Activated T-helper 2 cell treated with anti-CD3 and anti-CD28 coated beads, Interferon-gamma antibody, Interleukin-2, Interleukin-4, amounts not matched to agents 10 μg/mL and 5 μg/mL and 100 μg/mL, durations not matched to agents 14 hours and 24 hours and 36 hours (primary cell): ENCODE results near the gene DHX15. TPM values are rescaled to one million over a fixed set of nuclear protein-coding genes. Genes with fewer than 3 reads are reported as not detected.

Experiments
- DNase-seq: peaks from one replicate; pipeline ENCODE4 v3.0.0; 2021; ENCODE audit warnings: low spot score
- H3K27ac Mint-ChIP-seq: one replicate; pipeline ENCODE4 v1.8.0; 2021; ENCODE audit warnings: mixed read lengths
- H3K27me3 Mint-ChIP-seq: one replicate; pipeline ENCODE4 v1.8.0; 2021; ENCODE audit warnings: low read depth, mixed read lengths
- H3K36me3 Mint-ChIP-seq: one replicate; pipeline ENCODE4 v1.8.0; 2021; ENCODE audit warnings: low read depth, mixed read lengths
- H3K4me1 Mint-ChIP-seq: one replicate; pipeline ENCODE4 v1.8.0; 2021; ENCODE audit warnings: low read depth, mixed read lengths
- H3K4me3 Mint-ChIP-seq: one replicate; pipeline ENCODE4 v1.8.0; 2021; ENCODE audit warnings: low read depth, mild to moderate bottlenecking, moderate library complexity, mixed read lengths
- H3K9me3 Mint-ChIP-seq: one replicate; pipeline ENCODE4 v1.8.0; 2021; ENCODE audit warnings: mixed read lengths
- intact Hi-C: fragments of 100-400 bp; cut with micrococcal nuclease; formaldehyde crosslinking; loops from one replicate; pipeline ENCODE4 v1.15.1; 2023
- total RNA-seq: library from RNA; stranded (reverse); gene quantifications from 2 replicates; pipeline ENCODE4 v1.2.3, GENCODE V29; 2022

DHX15 gene
- total RNA-seq, 1 donor from 2014 or later, result 233 TPM

DNA sequence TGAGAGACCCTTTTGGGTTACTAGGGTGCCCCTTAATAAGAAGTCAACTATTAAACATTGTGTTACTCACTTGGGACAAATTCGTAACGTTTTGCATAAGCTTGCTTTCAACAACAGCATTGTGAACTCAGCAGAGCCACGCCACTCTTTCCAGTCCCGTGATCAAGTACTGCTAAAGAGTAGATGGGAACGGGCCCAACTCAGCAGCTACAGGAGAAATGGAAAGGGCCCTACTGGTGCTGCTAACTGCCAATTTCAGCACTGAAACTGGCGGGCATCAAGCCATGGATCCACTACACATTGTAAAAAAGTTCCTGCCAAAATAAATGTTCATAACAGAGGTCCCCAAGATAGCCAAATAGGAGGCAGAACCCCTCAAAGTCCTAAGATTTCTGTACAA is 19.0 kb upstream of the DHX15 start:
- no peak for DNase-seq
- peaks cover 4% of the 10 kb centered on the region for H3K4me1 Mint-ChIP-seq
- intact Hi-C loops, result no loop called here
- no peaks in the 10 kb centered on the region for H3K9me3 Mint-ChIP-seq
- no peak overlapping the region for H3K4me3 Mint-ChIP-seq
- no peaks in the 10 kb centered on the region for H3K36me3 Mint-ChIP-seq
- peaks cover 7% of the 10 kb centered on the region for H3K27me3 Mint-ChIP-seq
- H3K27ac Mint-ChIP-seq, result no peak overlapping the region

DNA sequence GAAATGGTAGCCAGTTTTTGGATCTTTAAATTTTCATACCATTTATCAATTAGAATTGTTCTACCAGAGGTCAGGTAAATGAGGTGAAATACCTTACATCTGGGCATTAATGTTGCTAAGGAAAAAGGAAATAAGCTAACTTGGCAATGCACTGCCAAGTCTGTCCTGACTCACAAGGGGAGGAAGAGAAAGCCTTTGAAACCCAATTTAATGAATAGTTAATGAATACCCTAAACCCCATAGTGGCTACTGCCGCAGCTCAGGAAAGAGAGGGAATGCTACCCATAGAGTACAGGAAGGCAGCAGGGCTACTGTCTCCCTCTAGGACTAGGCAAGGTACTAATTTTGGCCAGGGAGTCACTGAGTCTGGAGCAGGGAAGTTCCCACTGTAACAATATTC is 16.8 kb upstream of the DHX15 start:
- no peaks in the 10 kb centered on the region for H3K36me3 Mint-ChIP-seq
- H3K27me3 Mint-ChIP-seq, result peaks cover 3% of the 10 kb centered on the region
- peaks cover 4% of the 10 kb centered on the region for H3K9me3 Mint-ChIP-seq
- H3K27ac Mint-ChIP-seq, result no peak overlapping the region
- peaks cover 4% of the 10 kb centered on the region for H3K4me1 Mint-ChIP-seq
- no peak overlapping the region for H3K4me3 Mint-ChIP-seq
- intact Hi-C loops, result no loop called here
- DNase-seq, result no peak

DNA sequence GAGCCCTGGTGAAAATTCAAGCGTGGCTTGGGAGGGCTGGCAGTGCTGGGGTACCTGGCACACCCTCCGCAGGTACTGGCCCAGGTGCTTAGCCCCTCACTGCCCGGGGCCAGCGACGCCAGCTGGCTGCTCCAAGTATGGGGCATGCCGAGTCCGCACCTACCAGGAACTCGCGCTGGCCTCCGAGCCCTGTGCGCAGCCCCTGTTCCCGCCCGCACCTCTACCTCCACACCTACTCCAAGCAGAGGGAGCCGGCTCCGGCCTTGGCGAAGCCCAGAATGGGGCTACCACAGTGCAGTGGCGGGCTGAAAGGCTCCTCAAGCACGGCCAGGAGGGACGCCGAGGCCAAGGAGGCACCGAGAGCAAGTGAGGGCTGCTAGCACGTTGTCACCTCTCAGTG is 14.9 kb upstream of the DHX15 start:
- no peak for DNase-seq
- no peak overlapping the region for H3K4me3 Mint-ChIP-seq
- peaks cover 2% of the 10 kb centered on the region for H3K4me1 Mint-ChIP-seq
- H3K9me3 Mint-ChIP-seq, result peaks cover 4% of the 10 kb centered on the region
- H3K27me3 Mint-ChIP-seq, result peaks cover 5% of the 10 kb centered on the region
- no peaks in the 10 kb centered on the region for H3K36me3 Mint-ChIP-seq
- intact Hi-C loops, result no loop called here
- H3K27ac Mint-ChIP-seq, result no peak overlapping the region

DNA sequence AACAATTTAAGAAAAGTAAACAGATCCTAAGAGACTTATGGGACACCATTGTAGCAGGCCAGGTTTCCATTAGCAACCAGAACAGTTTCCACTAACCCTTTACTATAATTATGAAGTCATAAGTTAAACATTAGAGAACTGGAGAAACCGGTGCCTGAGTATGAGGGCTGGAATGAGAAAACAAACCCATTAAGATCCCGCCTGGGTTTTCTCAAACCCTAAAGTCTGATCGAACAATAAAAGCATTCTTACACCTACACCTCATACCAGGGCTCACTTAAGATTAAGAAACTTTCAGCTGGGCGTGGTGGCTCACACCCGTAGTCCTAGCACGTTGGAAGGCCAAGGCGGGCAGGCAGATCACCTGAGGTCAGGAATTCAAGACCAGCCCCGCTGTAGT is 13.7 kb upstream of the DHX15 start:
- Mint-ChIP-seq H3K9me3 (peaks cover 4% of the 10 kb centered on the region), H3K36me3 (no peaks in the 10 kb centered on the region), H3K4me3 (no peak overlapping the region), H3K27me3 (peaks cover 5% of the 10 kb centered on the region), H3K4me1 (peaks cover 2% of the 10 kb centered on the region), H3K27ac (no peak overlapping the region)
- no peak for DNase-seq
- intact Hi-C loops, result no loop called here

DNA sequence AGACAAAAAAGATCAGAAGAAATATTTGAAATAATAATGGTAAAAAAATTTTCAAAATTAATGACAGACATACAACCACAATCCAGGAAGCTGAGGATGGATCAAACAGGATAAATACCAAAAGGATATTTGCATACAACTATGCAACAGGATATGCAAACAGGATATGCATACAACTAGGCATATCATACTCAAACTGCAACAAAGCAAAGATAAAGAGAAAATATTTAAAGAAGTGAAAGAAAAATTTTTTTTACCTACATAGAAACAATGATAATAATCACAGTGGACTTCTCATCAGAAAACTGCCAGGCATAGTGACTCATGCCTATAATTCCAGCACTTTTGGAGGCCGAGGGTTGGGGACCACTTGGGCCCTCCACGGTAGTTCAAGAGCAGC is 11.3 kb upstream of the DHX15 start:
- Mint-ChIP-seq H3K27ac (no peak overlapping the region), H3K36me3 (no peaks in the 10 kb centered on the region), H3K4me1 (peaks cover 2% of the 10 kb centered on the region), H3K9me3 (peaks cover 17% of the 10 kb centered on the region), H3K27me3 (peaks cover 5% of the 10 kb centered on the region), H3K4me3 (no peak overlapping the region)
- no peak for DNase-seq
- intact Hi-C loops, result no loop called here

DNA sequence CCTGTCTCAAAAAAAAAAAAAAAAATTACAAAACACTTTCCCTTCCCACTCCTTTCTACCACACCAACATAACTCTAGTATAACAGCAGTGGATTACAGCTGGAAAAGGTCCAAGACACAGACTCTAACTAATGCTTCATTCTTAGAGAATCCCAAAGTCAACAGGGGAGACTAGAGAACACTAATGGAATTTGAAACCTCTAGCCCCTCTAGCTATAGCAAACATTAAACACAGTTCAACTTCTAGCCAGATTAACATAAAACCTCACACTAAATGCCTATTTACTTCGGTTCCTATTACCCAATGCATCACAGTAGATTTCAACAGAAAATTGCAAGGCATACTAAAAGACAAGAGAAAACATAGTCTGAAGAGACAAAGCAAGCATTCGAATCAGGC is 10.5 kb upstream of the DHX15 start:
- Mint-ChIP-seq H3K4me3 (no peak overlapping the region), H3K9me3 (peaks cover 24% of the 10 kb centered on the region), H3K4me1 (peaks cover 2% of the 10 kb centered on the region), H3K36me3 (no peaks in the 10 kb centered on the region), H3K27me3 (peaks cover 5% of the 10 kb centered on the region), H3K27ac (no peak overlapping the region)
- DNase-seq, result no peak
- intact Hi-C loops, result no loop called here

DNA sequence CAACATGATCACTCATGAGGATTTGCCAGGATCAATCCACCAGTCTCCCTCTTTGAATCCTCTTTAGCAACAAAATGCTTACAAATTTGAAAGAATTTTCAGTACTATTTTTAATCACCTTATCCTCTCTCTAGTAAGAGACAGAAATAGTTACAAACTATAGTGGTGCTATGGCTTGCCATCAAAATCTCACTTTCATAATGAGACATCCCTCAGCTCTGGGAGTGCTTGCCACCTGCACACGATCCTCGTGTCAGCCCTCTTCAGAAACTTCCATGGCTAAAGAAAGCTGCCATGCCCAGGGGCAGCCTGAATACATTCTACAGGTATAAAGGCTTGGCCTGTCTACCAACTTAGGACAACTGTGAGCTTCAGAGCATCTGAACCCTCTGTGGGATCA is 5.1 kb upstream of the DHX15 start:
- H3K9me3 Mint-ChIP-seq, result peaks cover 20% of the 10 kb centered on the region
- DNase-seq, result no peak
- intact Hi-C loops, result loop anchor here (10.0 kb wide), 2 partner anchors 645 to 725 kb away; partner anchors contain the start of genes PI4K2B and ZCCHC4
- no peak overlapping the region for H3K27ac Mint-ChIP-seq
- peaks cover 3% of the 10 kb centered on the region for H3K27me3 Mint-ChIP-seq
- H3K36me3 Mint-ChIP-seq, result no peaks in the 10 kb centered on the region
- H3K4me1 Mint-ChIP-seq, result peaks cover 2% of the 10 kb centered on the region
- no peak overlapping the region for H3K4me3 Mint-ChIP-seq

DNA sequence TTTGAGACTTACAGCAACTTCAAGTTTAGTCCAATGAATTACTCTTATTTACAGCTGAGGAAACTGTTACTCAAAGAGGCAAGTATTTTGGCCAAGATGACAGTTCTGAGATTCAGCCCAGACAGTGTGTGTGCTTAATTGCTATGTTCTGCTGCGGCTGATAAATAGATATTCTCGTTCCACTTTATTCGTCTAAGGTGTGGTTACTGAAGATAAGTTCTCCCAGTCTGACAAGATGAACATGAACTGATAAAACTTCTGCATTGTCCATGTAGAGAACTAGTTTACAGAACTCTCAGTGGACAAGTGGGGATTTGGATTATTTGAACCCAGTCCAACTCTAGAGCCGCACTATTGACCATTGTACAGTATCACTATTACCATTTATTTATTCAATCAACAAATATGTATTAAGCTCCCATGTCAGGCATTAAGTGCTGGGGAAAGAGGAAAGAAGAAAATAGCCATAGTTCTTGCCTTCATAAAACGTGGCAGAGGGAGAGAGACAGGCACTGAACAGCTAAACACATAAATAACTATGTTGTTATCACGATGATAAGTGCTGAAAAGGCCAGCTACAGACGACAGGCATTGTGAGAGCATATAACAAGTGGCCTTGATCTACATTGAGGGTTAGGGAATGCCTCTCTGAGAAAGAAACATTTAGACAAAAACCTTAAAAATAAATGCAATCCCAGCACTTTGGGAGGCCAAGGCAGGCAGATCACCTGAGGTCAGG is 4.0 kb upstream of the DHX15 start:
- intact Hi-C loops, result loop anchor here (10.0 kb wide), 2 partner anchors 646 to 726 kb away; partner anchors contain the start of genes PI4K2B and ZCCHC4

DNA sequence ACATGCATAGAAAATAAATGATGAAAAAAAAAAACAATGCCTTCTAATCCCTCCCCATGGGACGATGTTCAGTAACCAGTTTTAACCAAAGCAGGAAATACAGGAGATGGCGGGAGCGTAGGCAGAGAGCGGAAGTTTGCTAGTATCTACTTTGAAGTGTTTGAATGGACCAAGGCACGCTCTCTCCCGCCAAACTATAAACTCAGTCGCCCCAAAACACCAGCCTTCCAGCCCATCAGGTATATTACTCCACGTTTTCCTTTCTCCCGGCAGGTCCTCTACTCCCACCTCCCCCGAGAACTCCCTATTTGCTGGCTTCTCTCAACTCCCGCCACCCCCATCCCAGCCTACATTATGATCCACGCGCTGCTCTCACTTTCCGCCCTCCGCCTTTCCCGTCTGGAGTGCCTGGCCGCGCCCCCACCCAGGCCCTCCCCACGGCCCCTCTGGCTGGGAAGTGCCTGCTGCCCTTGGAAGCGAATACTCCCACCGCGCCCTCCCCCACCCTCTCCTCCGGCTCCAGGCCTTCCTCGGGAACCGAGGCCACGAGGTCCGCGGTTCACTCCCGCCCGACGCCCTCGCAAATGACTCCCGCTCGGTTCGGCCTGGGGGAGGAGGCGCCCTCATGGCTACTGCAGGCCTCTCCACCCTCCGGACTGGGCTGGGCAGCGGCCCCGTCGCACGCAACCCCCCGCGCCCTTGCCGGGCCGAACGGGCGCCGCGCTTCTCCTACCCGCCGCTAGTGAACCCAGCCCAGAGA is 723 bp downstream of the DHX15 start:
- Mint-ChIP-seq H3K9me3 (no peaks in the 10 kb centered on the region), H3K27ac (peak overlapping the region; percentile 99), H3K27me3 (no peaks in the 10 kb centered on the region), H3K4me3 (peak overlapping the region; percentile 99), H3K36me3 (peaks cover 47% of the 10 kb centered on the region), H3K4me1 (peaks cover 27% of the 10 kb centered on the region)
- peak; percentile 36 for DNase-seq
- intact Hi-C loops, result loop anchor here (2.0 to 10.0 kb wide), 8 partner anchors 27 to 1279 kb away; partner anchors contain the start of genes ANAPC4, PI4K2B, SEL1L3 and SEPSECS

More for the DNA sequence above, 4.0 kb upstream of the DHX15 start:
- Mint-ChIP-seq H3K4me1 (peaks cover 2% of the 10 kb centered on the region), H3K9me3 (peaks cover 20% of the 10 kb centered on the region), H3K36me3 (peaks cover 6% of the 10 kb centered on the region), H3K27ac (no peak overlapping the region), H3K4me3 (no peak overlapping the region), H3K27me3 (peaks cover 3% of the 10 kb centered on the region)
- no peak for DNase-seq

DNA sequence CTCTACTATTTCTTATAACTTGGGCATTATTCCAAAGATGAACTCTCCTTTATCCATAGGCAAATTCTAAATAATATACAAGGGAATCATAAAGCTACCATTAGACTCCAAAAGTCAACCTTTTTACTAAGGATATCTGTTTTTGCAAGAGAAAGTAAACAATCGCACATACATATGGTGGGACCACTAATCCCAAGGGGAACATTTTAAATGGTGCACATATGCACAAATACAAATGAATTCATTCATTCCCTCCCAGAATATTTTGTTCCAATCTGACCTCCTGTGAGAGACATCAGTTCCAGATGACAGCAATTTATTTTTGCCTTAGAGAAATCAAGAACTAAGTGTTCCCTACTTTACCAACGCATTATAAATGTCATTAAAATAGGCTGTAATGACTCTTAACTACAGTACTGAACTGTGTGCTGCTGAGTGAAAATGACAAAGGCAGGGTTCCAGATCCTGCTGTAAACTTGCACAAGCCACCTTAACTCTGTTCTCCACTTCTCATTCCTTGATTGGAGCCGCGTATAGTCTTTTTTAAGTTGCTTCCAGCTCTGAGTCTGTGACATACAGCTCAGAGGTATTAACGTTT is 2.0 kb downstream of the DHX15 start:
- peak overlapping the region; percentile 51 for H3K27ac Mint-ChIP-seq
- no peaks in the 10 kb centered on the region for H3K9me3 Mint-ChIP-seq
- intact Hi-C loops, result loop anchor here (1.0 to 10.0 kb wide), 6 partner anchors 11 to 1280 kb away; partner anchors contain the start of genes PI4K2B, SEL1L3 and ZCCHC4
- H3K4me3 Mint-ChIP-seq, result peak overlapping the region; percentile 99
- no peaks in the 10 kb centered on the region for H3K27me3 Mint-ChIP-seq
- peaks cover 60% of the 10 kb centered on the region for H3K36me3 Mint-ChIP-seq
- no peak for DNase-seq
- H3K4me1 Mint-ChIP-seq, result peaks cover 38% of the 10 kb centered on the region

DNA sequence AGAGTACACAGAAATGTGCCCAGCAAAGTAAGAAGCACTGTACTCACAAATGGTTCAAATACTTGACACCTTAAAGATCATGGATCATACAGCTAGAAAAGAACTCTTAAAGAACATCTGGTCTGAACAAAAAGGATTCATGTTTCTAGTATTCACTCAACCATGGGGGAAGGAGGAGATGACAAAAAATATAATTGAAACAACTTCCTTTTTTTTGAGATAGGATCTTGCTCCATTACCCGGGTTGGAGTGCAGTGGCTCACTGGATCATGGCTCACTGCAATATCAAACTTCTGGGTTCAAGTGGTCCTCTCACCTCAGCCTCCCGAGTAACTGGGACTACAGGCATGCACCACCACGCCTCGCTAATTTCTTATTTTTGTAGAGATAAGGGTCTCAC is 6.0 kb downstream of the DHX15 start:
- H3K36me3 Mint-ChIP-seq, result peaks cover 92% of the 10 kb centered on the region
- H3K27ac Mint-ChIP-seq, result peak overlapping the region; percentile 55
- H3K4me1 Mint-ChIP-seq, result peaks cover 55% of the 10 kb centered on the region
- no peak overlapping the region for H3K4me3 Mint-ChIP-seq
- H3K9me3 Mint-ChIP-seq, result no peaks in the 10 kb centered on the region
- DNase-seq, result no peak
- intact Hi-C loops, result no loop called here
- H3K27me3 Mint-ChIP-seq, result no peaks in the 10 kb centered on the region

DNA sequence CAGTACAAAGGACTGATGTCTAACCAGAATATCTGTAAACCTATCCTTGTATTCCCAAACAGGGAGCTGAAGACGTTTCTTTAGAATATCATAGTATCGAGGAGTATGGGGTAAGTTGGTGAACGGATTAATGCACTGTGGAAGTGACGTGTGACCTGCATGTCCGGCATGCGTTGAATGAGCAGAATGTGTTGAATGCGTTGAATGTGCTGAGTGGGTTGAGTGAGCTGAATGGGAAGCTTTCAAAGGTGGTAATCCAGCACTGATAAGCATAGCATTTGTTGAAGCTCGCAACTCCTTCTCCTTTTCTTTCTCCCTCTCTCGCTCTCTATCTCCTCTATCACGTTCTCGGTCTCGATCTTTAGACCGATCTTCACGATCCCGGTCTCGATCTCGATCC is 8.1 kb downstream of the DHX15 start:
- Mint-ChIP-seq H3K27ac (no peak overlapping the region), H3K4me3 (no peak overlapping the region)

DNA sequence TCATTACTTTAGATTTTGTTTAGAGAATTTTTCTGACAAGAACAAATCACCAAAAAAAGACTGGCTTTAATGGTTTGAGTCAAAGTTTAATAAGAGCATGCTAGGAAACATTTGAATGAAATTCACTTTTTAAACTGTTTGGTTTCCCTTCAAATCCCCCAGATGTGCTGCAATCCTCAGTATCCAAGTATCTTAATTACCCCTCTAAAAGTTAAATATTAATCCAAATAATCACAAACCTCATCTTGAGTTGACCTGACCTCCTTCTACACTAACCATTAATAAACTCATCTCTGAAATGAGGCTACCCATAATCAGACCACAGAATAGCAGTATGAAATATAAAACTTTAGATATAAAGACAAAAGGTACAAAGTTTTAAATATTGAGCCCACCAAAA is 10.1 kb downstream of the DHX15 start:
- Mint-ChIP-seq H3K36me3 (peaks cover 94% of the 10 kb centered on the region), H3K27me3 (no peaks in the 10 kb centered on the region), H3K27ac (peak overlapping the region; percentile 28), H3K4me3 (no peak overlapping the region), H3K9me3 (no peaks in the 10 kb centered on the region), H3K4me1 (peaks cover 63% of the 10 kb centered on the region)
- intact Hi-C loops, result no loop called here
- no peak for DNase-seq

More for the DNA sequence above, 8.1 kb downstream of the DHX15 start:
- intact Hi-C loops, result no loop called here
- Mint-ChIP-seq H3K27me3 (no peaks in the 10 kb centered on the region), H3K9me3 (no peaks in the 10 kb centered on the region), H3K4me1 (peaks cover 49% of the 10 kb centered on the region), H3K36me3 (peaks cover 89% of the 10 kb centered on the region)
- DNase-seq, result no peak
